ENCODE measurements around the gene GABRA5.

The GABRA5 gene

DNA sequence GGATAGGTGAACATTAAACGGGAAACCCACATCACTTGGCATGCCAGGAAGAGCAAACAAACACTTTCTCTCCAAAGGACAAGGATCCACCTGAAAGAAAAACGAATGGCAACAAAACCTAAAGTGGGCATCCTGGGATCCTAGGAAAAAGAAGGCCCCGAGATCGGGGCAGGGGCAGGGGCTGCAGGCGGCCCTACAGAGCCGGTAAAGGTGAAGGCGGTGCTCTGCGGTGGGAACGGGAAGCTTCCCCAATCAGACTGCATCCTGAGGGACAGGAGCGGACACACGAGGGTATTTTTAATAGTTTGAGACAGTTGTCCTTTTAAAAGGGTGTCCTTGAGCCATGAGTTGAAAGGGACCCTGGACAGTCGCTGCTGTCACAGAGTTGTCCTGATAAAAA is 24.9 kb upstream of the GABRA5 start:
- Histone ChIP-seq H3K9me3 (ENCODE audit: severe bottlenecking) (no peaks in the 10 kb centered on the region), H3K4me3 (ENCODE audit: severe bottlenecking) (no peak overlapping the region), H3K27me3 (ENCODE audit: insufficient read depth, poor library complexity, severe bottlenecking) (peaks cover 48% of the 10 kb centered on the region), H3K4me1 (ENCODE audit: insufficient read depth, poor library complexity, severe bottlenecking) (no peaks in the 10 kb centered on the region), H3K36me3 (ENCODE audit: low read depth) (no peaks in the 10 kb centered on the region), H3K27ac (ENCODE audit: poor library complexity, severe bottlenecking) (no peak overlapping the region)
- no peak for DNase-seq (ENCODE audit: low spot score)
- no peak for ATAC-seq (ENCODE audit: low read depth)
- TF ChIP-seq, protein P1, sequence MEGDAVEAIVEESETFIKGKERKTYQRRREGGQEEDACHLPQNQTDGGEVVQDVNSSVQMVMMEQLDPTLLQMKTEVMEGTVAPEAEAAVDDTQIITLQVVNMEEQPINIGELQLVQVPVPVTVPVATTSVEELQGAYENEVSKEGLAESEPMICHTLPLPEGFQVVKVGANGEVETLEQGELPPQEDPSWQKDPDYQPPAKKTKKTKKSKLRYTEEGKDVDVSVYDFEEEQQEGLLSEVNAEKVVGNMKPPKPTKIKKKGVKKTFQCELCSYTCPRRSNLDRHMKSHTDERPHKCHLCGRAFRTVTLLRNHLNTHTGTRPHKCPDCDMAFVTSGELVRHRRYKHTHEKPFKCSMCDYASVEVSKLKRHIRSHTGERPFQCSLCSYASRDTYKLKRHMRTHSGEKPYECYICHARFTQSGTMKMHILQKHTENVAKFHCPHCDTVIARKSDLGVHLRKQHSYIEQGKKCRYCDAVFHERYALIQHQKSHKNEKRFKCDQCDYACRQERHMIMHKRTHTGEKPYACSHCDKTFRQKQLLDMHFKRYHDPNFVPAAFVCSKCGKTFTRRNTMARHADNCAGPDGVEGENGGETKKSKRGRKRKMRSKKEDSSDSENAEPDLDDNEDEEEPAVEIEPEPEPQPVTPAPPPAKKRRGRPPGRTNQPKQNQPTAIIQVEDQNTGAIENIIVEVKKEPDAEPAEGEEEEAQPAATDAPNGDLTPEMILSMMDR (IDR thresholded peaks at IDR 0.05; ENCODE audit: poor library complexity, severe bottlenecking), result no peak

DNA sequence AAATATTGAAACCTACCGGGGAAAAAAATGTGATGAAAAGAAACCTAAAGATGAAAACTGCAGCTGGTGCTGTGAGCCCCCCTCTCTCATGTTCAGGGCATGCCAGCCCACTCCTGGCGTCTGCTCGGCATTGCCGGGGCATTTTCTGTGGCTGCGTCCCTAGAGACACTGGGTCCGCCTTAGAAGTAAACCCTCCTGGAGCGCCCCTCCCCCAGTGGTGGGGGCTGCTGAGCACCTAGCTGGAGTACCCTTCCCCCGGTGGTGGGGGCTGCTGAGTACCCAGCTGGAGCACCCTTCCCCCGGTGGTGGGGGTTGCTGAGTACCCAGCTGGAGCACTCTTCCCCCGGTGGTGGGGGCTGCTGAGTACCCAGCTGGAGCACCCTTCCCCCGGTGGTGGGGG is 24.5 kb upstream of the GABRA5 start:
- TF ChIP-seq, protein P1 (IDR thresholded peaks at IDR 0.05; ENCODE audit: poor library complexity, severe bottlenecking), result no peak

GRCh38 chr15:26844901-26845300 is 22.0 kb upstream of the GABRA5 start:
- peaks cover 35% of the 10 kb centered on the region for H3K27me3 ChIP-seq (ENCODE audit: insufficient read depth, poor library complexity, severe bottlenecking)
- H3K27ac ChIP-seq (ENCODE audit: poor library complexity, severe bottlenecking), result no peak overlapping the region
- no peaks in the 10 kb centered on the region for H3K4me1 ChIP-seq (ENCODE audit: insufficient read depth, poor library complexity, severe bottlenecking)
- no peak for ATAC-seq (ENCODE audit: low read depth)
- TF ChIP-seq, protein P1 (IDR thresholded peaks at IDR 0.05; ENCODE audit: poor library complexity, severe bottlenecking), result no peak
- no peaks in the 10 kb centered on the region for H3K36me3 ChIP-seq (ENCODE audit: low read depth)
- DNase-seq (ENCODE audit: low spot score), result no peak
- no peaks in the 10 kb centered on the region for H3K9me3 ChIP-seq (ENCODE audit: severe bottlenecking)
- no peak overlapping the region for H3K4me3 ChIP-seq (ENCODE audit: severe bottlenecking)

More for the DNA sequence above, 24.5 kb upstream of the GABRA5 start:
- Histone ChIP-seq H3K27me3 (ENCODE audit: insufficient read depth, poor library complexity, severe bottlenecking) (peaks cover 48% of the 10 kb centered on the region), H3K4me3 (ENCODE audit: severe bottlenecking) (no peak overlapping the region), H3K4me1 (ENCODE audit: insufficient read depth, poor library complexity, severe bottlenecking) (no peaks in the 10 kb centered on the region), H3K36me3 (ENCODE audit: low read depth) (no peaks in the 10 kb centered on the region), H3K27ac (ENCODE audit: poor library complexity, severe bottlenecking) (no peak overlapping the region), H3K9me3 (ENCODE audit: severe bottlenecking) (no peaks in the 10 kb centered on the region)
- DNase-seq (ENCODE audit: low spot score) (no peak), ATAC-seq (ENCODE audit: low read depth) (no peak)

- H3K4me1 ChIP-seq (ENCODE audit: insufficient read depth, poor library complexity, severe bottlenecking), result no peaks in the 10 kb centered on the region
- TF ChIP-seq, protein P1 (IDR thresholded peaks at IDR 0.05; ENCODE audit: poor library complexity, severe bottlenecking), result no peak
- no peak overlapping the region for H3K4me3 ChIP-seq (ENCODE audit: severe bottlenecking)
- no peak overlapping the region for H3K27ac ChIP-seq (ENCODE audit: poor library complexity, severe bottlenecking)
- DNase-seq (ENCODE audit: low spot score) (no peak), ATAC-seq (ENCODE audit: low read depth) (no peak)
- H3K9me3 ChIP-seq (ENCODE audit: severe bottlenecking), result no peaks in the 10 kb centered on the region
- peaks cover 7% of the 10 kb centered on the region for H3K27me3 ChIP-seq (ENCODE audit: insufficient read depth, poor library complexity, severe bottlenecking)
- no peaks in the 10 kb centered on the region for H3K36me3 ChIP-seq (ENCODE audit: low read depth)
Measured at GRCh38 chr15:26848498-26848897, 18.4 kb upstream of the GABRA5 start.

DNA sequence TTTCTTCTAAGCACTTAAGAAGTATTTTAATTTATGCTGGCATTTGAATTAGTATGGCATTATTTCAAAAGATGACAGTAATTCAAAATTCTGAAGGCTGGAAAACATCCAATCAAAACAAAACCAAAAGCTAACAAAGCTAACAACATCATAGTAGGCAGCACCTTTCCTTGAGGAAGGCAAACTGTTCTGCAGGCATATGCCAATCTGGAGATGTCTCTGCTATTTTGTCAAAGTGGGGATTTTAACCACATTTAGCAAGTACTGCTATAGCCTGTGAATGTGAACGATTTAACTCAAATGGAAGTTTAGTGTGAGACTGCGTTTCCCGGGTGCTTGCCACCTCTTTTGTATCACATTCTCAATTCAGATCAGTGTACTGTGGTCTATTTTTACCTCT is 16.7 kb upstream of the GABRA5 start:
- Histone ChIP-seq H3K36me3 (ENCODE audit: low read depth) (no peaks in the 10 kb centered on the region), H3K27ac (ENCODE audit: poor library complexity, severe bottlenecking) (no peak overlapping the region), H3K9me3 (ENCODE audit: severe bottlenecking) (no peaks in the 10 kb centered on the region), H3K4me3 (ENCODE audit: severe bottlenecking) (no peak overlapping the region), H3K4me1 (ENCODE audit: insufficient read depth, poor library complexity, severe bottlenecking) (no peaks in the 10 kb centered on the region), H3K27me3 (ENCODE audit: insufficient read depth, poor library complexity, severe bottlenecking) (no peaks in the 10 kb centered on the region)
- ATAC-seq (ENCODE audit: low read depth) (no peak), DNase-seq (ENCODE audit: low spot score) (no peak)
- TF ChIP-seq, protein P1 (IDR thresholded peaks at IDR 0.05; ENCODE audit: poor library complexity, severe bottlenecking), result no peak
